HG02610 (cell line): ENCODE measurements around the gene POC1A.
"Not testable (repeated sequence)": the region's sequence is repeated elsewhere in the genome, so short reads cannot be mapped to it uniquely, and the experiment has no call there.

Experiments
- ATAC-seq: cut with Tn5 transposase; IDR thresholded peaks from one replicate; pipeline ENCODE4 v1.9.1; 2021; ENCODE audit warnings: mild to moderate bottlenecking, moderate library complexity; ENCODE audit not compliant: unreplicated experiment

The POC1A gene

DNA sequence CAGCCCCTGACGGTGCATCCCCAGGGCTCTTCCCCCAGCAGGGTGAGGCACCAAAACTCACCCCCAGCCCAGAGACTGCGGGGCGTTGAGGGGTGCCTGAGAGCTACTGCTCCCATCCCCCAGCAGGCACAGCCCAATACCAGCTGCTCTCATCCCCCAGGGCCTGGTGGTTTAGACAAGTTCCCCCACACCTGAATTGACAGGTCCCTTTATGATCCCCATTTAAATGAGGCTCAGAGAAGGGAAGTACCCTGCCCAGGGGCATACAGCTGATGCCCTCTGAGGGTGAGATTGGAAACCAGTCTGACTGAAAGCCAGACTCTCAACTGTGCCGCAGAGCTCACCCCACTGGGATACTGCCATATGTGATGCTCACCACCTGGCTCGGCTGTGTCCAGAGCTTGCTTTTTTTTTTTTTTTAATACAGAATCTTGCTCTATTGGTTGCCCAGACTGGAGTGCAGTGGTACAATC, 118.0 kb downstream of the POC1A start:
- peak; percentile 64 for ATAC-seq

DNA sequence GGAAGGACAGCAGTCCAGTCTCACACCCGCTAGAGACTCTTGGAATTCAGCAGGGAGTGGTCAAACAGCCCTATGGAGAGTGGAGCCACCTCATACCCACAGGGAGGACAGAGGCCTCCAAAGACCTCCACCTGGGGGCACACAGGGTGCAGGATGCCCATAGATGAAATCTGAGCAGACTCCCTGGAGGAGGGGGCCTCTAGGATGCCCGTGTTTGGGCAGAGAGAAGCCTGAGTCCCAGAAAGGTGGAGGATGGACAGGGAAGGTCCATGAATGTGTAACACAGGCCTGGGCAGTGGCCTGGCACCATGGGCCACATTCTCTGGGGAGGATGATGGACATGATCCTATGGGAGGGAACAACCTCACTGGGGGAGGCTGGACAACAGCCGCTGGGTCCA, 119.6 kb downstream of the POC1A start:
- no peak for ATAC-seq

DNA sequence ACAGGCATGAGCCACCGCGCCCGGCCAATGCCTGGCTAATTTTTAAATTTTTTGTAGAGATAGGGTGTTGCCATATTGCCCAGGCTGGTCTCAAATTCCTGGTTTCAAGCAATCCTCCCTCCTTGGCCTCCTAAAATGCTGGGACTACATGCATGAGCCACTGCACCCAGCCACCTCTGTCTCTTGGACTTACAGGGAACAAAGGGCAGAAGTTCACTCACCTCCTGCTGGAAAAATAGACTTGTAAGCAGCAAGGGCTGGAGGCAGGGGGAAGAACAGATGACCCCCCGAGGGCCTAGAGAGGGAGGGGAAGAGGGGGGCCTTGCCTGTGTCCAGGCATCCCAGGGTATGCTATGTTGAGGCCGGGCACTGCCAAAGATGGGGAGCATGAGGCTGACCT, 120.0 kb downstream of the POC1A start:
- ATAC-seq, result no peak

DNA sequence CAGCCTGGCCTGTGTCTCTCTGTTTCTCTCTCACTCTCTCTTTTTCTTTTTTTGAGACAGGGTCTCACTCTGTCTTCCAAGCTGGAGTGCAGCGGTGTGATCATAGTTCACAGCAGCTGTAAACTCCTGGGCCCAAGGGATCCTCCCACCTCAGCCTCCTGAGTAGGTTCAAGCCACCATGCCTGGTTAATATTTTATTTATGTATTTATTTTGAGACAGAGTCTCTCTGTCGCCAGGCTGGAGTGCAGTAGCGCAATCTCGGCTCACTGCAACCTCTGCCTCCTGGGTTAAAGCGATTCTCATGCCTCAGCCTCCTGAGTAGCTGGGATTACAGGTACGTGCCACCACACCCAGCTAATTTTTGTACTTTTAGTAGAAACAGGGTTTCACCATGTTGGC, 120.5 kb downstream of the POC1A start:
- ATAC-seq, result not testable (repeated sequence)

DNA sequence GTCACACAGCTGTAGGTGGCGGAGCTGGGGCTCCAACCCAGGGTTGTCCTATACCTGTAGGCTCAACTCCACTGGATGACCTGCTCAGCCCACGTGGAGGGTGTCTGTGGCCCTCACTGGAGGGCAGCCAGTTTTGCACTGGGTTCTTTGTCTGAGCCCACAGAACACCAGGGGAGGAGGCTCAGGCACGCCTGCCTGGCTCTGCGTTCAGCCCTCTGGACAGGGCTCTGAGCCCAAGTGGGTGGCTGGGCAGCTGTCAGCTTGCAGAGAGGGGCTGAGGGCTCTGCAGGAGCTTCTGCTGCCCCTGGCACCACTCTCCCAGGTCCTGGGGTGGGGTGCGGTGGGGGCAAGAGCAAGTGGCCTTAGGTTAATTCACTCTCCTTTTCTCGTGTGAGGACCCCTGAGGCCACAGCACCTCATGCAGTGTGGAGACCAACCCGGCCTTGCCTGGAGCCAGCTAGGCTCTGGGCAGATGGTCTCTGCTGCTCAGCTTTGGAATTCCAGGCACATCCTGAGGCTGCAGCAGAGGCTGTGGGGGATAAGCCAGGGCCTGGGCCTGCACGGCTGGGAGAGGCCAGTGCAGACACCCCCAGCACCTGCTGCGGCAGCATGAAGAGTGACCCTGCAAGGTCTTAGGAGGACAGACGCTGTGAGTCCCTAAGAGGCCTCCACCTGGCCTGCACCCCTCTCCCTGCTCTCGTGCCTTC, 121.4 kb downstream of the POC1A start:
- ATAC-seq, result no peak

DNA sequence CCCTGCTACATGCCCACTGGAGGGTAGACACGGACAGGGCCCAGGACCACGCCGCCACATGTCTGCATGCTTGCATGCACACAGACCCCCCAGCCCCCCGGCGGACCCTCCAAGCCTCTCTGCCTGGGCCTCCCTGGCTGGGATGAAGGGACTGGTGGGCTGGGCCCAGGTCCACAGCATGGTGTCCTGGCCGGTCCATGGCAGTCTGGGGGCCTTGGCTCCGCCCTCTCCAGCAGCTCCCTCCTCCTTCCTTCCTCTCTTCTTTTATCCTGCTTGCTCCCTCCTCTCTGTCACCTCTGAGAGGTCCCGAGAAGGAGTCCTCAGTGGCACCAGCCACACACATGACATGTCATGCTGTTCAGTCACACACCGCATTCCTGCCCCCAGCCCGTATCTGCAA, 122.3 kb downstream of the POC1A start:
- no peak for ATAC-seq

DNA sequence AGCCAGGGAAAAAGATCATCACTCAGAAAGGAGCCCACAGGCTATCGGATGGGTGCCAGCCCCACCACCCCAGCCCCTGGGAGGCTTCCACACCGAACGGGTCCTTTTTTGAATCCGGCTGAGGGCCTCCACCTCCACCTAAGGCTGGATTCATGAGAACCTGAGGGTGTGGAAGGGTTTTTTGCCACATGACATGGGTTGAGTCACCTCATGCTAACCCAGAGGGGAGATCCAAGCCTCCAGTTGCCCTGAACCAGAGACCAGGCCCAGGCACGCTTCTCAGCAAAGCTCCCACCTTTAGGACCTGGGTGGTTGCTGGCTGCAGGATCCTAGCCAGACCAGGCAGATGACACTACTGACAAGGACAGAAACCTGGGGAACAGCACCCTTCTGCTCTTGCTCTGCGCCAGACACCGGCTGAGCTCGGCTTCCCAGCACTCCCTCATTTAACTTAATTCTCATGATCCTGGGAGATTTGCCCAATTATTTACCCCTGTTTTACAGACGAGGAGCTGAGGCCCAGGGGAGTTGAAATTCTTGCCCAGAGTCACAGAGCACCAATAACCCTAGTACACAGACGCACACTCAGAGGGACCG, 123.4 kb downstream of the POC1A start:
- no peak for ATAC-seq

DNA sequence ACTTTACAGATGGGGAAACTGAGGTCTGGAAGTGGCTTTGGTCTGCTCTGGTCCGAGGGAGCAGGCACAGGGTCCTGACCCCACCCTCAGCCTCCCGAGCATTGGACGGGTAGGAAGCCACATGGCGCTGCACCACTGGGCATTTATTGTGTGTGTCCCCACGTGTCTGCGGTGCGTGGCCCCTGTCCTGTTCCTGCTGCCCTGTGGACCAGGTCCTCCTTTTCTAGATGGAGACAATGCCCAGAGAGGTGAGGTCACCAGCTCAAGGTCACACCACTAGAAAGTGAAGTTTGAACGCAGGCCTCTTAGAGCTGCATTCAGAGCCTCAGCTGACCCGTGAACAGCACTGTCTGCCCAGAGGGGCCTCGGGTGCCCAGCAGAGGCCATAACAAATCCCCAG, 124.7 kb downstream of the POC1A start:
- no peak for ATAC-seq

DNA sequence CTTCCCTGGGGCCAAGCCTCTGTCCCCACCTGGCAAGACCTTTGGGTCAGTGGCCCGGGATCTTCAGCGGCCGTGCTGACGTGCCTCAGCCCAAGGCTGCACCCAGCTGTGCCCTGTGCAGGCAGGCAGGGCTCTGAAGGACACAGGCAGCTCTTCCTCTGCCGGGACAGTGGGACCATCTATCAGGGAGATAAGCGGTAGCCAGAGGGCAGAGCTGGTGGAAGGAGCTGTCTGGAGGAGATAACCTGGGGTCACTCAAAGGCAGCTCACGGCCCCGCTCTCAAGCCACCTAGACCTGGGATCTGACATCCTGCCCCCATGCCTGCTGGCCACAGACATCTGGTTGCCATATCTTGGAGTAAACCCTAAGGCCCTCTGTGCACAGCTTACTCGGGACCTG, 125.2 kb downstream of the POC1A start:
- ATAC-seq, result no peak

DNA sequence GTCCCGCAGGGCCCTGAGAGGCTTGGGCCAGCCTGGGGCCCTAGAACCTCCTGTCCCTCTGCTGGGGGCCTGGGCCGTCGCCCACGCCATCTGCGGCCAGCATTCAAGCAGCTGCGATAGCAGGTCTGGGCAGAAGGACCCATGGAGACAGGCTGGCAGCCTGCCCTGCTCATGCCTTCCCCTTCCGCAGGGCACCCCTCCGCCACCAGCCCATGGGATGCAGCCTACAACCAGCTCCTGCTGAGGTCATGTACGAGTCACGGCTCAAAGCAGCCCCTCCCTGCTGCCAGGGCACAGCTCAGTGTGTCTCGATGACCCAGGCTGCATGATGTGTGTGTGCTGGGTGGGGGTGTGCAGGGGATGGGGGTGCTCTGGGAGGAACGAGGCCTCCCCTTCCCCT, 125.7 kb downstream of the POC1A start:
- ATAC-seq, result no peak

DNA sequence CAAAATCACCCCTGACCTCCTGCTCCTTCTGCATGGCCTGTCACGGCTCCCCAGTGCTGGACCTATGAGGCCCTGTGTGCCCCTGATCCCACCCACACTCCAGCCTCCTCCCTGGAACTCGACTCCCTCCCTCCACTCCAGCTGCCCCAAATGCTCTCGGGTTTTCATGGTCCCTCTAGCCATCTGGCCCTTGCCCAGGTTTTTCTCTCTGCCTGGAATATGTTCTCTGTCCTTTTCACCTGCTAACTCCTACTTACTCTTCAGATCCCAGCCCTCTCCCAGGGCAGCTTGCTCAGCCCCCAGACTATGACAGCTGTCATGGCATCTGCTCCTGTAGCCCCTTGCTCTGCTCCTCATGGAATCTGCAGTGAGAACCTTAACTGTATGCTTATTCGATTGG, 128.2 kb downstream of the POC1A start:
- no peak for ATAC-seq

DNA sequence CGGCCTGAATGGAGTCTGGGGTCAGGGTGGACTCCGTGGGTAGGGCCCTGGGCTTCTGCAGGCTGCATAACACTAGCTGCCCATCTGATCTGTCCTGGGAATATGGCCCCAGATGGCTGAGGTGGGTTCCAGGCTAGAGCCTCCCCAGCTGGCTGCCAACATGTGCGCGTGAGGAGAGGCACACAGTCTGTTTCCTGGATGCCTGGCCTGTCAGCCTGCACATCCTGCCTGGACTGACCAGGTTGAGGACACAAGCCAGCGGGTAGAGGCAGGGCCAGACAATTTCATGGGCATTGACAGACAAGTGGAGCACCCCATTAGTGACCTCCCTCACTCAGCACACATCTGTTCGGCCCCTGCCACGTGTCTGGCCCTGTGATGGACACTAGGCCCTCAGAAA, 128.8 kb downstream of the POC1A start:
- ATAC-seq, result no peak
